ENCODE data around the gene GLYATL3.
A peak's percentile ranks its signal among the peaks of the same experiment; 100 is the strongest.
"Not testable (repeated sequence)": the region's sequence is repeated elsewhere in the genome, so short reads cannot be mapped to it uniquely, and the experiment has no call there.

GLYATL3 gene

DNA sequence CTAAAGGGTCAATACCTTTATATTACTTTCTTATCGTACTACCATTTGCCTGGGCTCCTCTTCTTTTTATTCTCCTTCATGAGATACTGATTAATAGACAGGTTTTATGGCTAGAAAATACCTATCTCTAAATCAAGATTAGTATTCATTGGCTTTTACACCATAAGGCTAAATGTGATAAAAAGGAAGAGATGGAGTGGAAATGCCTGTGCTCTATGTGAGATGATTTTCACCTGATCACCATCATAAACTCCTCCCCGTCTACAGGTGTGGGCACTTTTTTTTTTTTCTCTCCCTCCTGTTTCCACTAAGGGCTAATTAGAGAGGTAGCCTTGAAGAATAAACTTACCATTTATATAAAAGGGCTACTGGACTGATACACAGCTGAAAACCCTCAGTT lies at the start of gene GLYATL3:
GLYATL3 (plus strand) TSS at position 301 of the 400 bp plus-strand sequence. CDS start 12,068 bp downstream, outside the sequence.
- DNase-seq (ENCODE audit: low read depth, low spot score), result no peak

DNA sequence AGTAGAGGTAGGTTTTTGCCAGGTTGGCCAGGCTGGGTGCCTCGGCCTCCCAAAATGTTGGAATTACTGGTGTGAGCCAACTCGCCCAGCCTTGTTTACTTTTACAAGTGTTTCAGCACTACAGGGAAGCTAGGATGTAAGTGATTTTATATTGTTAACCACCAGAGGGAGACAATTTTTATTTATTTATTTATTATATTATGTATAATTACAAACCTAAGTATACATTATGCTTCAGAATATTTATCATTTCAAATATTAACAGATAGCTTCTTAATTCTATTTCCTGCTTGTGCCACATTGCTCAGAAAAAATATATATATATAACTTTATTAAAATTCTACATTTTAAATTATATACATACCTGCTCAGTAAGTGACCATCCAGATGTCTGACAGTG lies 46.5 kb upstream of the GLYATL3 start:
- DNase-seq (ENCODE audit: low read depth, low spot score), result no peak

DNA sequence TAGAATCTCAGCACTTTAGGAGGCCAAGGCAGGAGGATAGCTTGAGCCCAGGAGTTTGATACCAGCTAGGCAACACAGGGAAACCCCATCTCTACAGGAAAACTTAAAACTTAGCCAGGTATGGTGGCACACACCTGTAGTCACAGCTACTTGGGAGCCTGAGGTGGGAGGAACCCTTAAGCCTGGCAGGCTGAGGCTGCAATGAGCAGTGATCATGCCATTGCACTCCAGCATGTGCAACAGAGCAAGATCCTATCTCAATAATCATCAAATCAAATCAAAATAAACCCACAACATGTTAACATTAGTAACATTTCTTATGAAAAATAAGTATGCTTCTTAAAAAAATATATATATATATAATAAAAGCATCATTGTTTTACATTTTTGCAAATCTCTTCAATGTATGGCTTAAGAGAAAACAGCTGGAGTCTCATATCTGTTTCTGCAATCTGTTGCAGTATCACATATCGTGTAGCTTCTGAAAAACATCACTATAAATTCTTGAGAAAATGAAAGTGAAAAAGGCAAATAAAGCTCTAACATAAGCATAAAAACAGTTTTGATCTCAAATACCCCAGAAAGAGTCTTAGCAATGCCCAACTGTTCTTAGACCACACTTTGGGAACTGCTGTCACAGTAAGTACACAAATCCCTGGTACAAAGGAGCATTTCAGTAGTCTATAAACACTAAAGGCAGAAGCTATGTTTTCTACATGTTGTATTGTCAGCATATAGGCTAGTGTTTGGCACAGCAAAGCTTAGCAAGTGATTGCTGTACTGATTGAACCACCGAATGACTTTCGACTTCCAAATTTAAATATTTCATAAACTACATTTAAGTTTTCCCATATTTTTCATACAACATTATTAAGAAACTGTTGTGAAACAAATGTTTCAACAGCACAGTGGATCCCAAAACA lies 44.7 kb upstream of the GLYATL3 start:
- no peak for DNase-seq (ENCODE audit: low read depth, low spot score)

DNA sequence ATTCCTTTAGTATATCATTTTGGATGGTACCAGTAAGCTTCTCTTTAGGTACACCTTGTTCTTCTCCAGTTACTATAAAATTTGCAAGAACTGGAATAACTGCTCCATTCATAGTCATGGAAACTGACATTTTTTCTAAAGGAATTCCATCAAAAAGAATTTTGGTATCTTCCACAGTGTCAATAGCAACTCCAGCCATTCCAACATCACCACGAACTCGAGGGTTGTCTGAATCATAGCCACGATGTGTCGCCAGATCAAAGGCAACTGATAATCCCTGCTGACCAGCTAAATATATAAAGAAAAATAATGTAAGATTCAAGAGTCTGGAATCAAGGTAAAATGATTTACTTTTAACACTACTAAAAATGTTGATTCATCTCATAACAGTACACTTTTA lies 42.0 kb upstream of the GLYATL3 start:
- no peak for DNase-seq (ENCODE audit: low read depth, low spot score)

DNA sequence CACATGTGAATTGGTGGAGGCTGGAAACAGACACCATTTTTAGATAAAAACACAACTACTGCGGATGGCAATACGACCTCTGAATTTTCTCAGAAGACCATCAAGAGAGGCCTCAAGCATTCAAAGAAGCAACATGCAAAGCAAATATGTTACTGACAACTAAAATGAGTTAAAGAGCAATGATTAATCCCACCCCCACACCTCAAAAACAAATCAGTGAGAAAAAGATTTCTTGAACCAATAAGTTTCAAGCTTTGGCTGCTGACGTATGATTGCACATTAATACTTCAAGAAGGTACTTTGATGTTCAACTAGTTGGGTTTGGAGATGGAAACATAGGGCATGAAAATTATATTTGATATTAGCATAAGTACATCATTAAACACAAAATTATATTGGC lies 37.7 kb upstream of the GLYATL3 start:
- DNase-seq (ENCODE audit: low read depth, low spot score), result no peak

DNA sequence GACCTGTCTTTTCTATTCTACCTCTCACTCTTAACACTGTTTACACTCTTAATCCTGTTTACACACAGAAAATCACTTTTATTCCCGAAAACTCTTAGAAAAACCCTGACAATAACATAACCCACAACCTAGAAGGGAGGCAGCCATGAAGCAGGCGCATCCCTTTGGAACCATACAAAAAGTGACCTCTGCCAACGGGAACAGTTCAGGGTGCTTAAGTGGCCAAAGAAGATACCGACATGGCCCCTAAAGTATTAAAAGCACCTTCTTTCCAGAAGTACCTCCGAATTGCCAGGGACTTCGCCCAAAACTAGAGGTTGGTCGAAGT lies 37.2 kb upstream of the GLYATL3 start:
- DNase-seq (ENCODE audit: low read depth, low spot score), result no peak

DNA sequence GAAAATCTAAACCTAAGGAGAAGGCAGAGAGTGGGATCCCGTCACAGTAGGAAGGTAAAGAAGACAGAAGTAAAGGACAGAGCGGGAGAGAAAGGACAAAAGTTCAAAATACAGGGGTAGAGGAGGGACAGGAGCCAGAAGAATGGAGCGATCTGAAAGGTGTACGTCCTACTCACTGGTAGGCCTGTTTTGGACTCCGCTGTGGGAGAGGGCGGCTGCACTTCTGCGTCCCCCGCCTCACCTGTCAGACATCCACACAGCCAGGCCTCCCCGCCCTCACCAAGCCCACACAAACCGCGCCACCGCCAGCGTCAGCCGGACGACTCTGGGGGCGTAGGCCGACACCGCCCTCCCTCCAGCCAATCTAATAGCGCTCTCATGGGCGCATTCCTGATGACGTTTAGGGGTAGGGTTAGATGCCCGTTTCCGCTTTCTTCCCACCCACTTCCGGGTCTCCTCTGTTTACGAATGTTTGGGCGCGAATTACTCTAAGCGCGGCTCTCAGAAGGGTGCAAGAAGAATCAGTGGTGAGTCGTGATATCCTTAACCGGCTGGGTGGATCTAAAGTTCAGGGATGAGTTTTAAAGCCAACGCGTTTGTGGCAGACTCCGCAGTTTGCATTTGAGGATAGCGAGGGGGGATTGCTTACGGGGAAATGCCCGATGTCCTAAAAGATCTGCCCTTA lies 36.7 kb upstream of the GLYATL3 start, which contains the start of the genes CENPQ and MMUT:
CENPQ (plus strand) TSS at position 444 of the 685 bp plus-strand sequence. CDS start 6,807 bp downstream, outside the sequence.
MMUT (minus strand) TSS at position 327 of the 685 bp plus-strand sequence. CDS start 3,787 bp downstream, outside the sequence.
- peak; percentile 78 for DNase-seq (ENCODE audit: low read depth, low spot score)

DNA sequence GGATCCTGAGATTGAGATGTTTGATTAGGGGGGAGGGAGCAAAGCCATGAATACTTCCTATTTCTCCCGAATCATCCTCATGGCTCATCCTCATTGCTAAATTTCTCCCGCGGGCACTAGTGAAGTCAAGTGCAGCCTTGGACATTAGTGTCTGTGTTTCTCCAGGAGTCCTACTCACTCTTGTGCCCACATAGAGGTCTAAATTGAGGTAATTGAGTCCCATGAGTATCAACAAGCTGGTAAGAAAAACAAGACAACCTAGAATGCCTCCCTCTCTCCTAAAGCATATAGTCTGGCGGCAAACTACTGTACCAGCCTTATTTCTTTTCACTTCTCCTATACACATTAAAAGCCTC lies 36.1 kb upstream of the GLYATL3 start:
- DNase-seq (ENCODE audit: low read depth, low spot score), result no peak

DNA sequence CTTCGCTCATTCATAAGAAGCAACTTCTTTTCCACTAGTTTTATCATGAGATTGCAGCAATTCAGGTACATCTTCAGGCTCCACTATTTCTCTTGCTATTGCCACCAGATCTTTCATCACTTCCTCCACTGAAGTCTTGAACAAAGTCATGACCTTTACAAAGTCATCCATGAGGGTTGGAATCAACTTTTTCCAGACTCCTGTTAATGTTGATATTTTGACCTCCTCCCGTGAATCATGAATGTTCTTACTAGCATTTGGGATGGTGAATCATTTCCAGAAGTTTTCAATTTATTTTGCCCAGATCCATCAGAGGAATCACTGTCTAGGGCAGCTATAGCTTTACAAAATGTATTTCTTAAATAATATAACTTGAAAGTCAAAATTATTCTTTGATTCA lies 35.0 kb upstream of the GLYATL3 start:
- DNase-seq (ENCODE audit: low read depth, low spot score), result no peak

DNA sequence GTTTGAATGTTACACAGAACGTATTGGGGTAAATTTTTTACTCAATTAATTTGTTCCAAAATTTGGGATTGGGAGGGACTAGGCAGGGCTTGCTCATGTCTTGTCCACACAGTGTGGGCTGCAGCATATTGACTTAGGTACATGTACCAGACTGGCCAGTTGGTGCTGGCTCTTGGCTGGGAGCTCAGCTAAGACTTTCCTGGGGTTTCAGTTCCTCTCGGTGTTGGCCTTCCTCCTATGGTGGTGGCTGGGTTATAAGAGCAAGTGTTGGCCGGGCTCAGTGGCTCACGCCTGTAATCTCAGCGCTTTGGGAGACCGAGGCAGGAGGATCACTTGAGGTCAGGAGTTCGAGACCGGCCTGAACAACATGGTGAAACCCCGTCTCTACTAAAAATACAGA lies 31.7 kb upstream of the GLYATL3 start:
- no peak for DNase-seq (ENCODE audit: low read depth, low spot score)

DNA sequence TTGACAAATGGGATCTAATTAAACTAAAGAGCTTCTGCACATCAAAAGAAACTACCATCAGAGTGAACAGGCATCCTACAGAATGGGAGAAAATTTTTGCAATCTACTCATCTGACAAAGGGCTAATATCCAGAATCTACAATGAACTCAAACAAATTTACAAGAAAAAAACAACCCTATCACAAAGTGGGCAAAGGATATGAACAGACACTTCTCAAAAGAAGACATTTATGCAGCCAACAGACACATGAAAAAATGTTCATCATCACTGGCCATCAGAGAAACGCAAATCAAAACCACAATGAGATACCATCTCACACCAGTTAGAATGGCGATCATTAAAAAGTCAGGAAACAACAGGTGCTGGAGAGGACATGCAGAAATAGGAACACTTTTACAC lies 23.2 kb upstream of the GLYATL3 start:
- not testable (repeated sequence) for DNase-seq (ENCODE audit: low read depth, low spot score)

DNA sequence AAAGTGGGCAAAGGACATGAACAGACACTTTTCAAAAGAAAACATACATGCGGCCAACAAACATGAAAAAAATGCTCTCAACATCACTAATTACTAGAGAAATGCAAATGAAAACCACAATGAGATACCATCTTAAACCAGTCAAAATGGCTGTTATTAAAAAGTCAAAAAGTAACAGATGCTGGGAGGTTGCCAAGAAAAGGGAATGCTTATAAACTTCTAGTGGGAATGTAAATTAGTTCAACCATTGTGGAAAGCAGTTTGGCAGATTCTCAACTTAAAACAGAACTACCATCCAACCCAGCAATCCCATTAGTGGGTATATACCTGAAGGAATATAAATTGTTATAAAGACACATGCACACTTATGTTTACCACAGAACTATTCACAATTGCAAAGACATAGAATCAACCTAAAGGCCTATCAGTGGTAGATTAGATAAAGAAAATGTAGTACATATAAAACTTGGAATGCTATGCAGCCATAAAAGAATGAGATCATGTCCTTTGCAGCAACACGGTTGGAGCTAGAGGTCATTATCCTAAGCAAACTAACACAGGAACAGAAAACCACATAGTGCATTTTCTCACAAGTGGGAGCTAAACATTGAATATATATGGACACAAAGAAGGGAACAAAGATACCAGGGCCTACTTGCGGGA lies 20.3 kb upstream of the GLYATL3 start:
- DNase-seq (ENCODE audit: low read depth, low spot score), result no peak

DNA sequence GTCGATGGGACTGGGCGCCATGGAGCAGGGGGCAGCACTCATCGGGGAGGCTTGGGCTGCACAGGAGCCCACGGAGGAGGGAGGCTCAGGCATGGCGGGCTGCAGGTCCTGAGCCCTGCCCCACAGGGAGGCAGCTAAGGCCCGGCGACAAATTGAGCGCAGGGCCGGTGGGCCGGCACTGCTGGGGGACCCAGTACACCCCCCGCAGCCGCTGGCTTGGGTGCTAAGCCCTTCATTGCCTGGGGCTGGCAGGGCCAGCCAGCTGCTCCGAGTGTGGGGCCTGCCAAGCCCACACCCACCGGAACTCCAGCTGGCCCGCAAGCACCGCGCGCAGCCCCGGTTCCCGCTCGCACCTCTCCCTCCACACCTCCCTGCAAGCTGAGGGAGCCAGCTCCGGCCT lies 17.9 kb upstream of the GLYATL3 start:
- DNase-seq (ENCODE audit: low read depth, low spot score), result not testable (repeated sequence)

DNA sequence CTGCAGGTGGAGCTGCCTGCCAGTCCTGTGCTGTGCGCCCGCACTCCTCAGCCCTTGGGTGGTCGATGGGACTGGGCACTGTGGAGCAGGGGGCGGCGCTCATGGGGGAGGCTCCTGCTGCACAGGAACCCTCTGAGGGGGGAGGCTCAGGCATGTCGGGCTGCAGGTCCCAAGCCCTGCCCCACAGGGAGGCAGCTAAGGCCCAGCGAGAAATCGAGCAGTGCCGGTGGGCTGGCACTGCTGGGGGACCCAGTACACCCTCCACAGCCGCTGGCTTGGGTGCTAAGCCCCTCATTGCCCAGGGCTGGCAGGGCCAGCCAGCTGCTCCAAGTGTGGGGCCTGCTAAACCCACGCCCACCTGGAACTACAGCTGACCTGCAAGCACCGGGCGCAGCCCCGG lies 16.3 kb upstream of the GLYATL3 start:
- DNase-seq (ENCODE audit: low read depth, low spot score), result not testable (repeated sequence)

DNA sequence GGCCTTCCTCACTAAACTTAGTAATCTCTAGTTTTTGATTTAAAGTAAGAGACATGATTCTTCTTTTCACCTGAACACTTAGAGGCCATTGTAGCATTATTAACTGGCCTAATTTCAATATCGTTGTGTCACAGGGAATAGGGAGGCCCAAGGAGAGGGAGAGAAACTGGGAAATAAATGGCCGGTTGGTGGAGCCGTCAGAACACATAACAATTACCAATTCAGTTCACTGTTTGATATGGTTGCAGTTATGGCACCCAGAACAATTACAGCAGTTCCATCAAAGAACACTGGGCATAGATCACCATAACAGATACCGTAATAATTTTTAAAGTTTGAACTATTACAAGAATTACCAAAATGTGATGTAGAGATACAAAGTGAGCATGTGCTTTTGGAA lies 9.1 kb upstream of the GLYATL3 start:
- DNase-seq (ENCODE audit: low read depth, low spot score), result no peak

DNA sequence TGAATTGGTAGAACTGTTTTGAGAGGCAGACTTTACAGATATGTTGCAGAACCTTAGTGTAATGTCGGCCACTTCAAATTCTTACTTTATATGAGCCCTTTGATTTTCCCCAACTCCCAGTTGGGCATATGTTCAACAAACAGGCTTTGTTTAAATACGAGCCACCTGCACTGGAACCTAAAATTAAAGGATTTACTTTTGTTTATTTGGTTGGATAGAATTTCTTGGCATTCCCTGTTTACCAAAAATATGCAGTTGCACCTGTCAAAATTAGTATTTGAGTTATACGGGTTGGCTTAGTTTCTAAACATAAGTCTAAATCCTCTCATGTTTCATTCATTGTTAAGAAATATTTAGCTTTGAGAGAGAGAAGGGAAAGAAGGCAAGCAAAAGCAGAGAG lies 2.4 kb upstream of the GLYATL3 start:
- no peak for DNase-seq (ENCODE audit: low read depth, low spot score)

DNA sequence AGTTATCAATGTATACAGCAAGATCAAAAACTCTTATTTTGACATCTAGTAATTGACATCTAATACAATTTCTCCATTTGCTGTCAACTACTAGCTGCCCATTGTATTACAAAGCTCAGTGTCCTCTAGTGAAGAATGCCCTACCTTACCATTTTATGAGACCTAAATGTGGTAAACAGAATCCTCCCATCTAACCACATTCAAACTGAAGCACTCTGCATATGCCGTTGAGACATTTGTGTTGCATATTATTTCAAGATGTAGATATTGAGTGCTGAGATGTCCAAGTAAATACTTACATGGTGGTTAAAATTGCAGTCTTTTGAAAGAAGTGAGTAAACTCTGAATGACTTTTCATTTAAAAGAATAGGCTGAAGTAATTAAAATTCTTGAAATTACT lies 597 bp upstream of the GLYATL3 start:
- DNase-seq (ENCODE audit: low read depth, low spot score), result no peak

DNA sequence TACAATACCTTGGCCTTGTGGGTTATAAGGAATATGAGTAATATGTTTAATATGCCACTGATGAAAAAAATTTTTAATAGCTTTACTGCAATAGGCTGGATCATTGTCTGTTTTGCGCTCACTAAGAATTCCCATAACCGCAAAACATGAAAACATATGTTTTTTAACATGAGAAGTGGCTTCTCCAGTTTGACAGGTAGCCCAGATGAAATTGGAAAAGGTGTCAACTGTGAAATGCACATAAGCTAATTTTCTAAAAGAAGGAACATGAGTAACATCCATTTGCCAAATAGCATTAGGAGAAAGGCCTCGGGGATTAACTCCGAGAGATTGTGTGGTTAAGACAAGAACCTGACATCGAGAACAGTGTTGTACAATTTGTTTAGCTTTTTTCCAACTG lies 4.9 kb downstream of the GLYATL3 start:
- DNase-seq (ENCODE audit: low read depth, low spot score), result no peak

DNA sequence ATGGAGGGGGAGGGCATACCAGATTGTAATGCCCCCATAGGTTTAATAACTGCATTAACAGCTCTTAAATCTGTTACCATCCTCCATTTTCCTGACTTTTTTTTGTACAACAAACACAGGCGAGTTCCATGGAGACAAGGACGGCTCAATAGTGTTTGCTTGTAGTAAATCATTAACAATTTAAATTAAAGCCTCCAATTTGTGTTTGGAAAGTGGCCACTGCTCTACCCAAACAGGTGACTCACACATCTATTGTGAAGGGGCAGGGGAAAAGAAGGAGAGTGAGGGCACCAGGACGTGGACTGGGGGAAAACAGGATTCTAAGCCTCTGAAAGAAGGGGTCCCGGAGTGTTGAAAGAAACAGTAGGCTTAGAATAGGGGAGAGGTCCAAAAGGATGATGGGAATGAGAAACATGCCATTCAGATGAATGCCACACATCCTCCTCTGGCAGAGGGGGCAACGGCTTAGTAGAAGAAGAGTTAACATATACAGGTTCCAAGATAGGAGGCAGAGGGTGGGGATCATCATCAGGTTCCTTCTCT lies 6.9 kb downstream of the GLYATL3 start:
- DNase-seq (ENCODE audit: low read depth, low spot score), result no peak

DNA sequence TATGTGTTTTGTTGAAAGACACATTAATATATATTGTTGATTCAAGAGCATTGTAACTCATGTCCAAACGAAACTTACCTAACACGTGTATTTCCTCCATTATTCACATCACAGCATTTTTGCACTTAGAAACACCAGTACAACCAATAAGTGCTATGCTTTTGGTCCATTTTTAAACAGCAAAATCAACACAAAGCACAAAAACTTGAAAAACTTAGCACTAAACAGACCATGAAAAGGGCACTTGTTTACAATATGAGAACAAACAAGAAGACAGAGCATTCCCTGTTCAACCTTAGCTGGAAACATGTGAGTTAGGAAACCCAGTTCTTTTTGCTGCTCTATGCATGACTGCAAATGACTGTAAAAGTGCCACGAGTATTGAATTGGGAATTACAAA lies 9.6 kb downstream of the GLYATL3 start:
- DNase-seq (ENCODE audit: low read depth, low spot score), result no peak

DNA sequence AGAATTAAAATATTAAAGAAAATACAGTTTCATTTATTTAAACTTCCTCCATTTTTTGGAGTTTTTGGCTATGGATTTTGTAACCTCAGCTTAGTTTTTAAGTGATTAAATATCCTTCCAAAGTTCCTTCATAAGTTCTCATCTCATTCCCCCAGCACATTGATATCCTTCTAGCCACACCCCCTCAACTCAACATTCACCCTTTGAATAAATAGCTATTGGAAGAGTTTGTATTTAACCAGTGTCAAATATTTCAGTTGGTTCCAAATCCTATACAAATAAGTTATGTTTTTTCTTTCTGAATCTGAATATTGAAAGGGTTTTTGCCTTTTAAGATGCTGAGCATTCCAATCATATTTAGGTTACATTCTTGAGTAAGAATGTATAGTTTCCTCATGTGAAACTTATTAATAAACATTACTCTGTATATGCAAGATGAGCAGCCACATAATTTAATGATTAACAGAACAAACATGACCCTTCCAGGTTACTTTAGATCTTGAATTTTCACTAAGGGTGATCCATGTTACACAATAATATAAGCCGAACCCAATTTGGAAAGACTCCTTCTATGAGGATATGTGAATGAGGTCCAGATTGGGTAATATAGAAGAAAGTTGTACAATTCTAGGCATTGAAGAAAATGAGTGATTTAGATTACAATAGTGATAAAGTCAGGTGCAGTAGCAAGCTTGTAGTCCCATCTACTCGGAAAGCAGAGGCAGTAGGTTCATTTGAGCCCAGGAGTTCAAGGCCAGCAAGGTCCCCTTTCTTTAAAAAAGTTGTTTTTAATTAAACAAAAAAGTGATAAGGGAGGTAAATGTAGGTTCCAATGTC lies 13.6 kb downstream of the GLYATL3 start:
- no peak for DNase-seq (ENCODE audit: low read depth, low spot score)

Measured in activated naive CD8-positive, alpha-beta T cell treated with anti-CD3 and anti-CD28 coated beads, Interleukin-2, amount 50 U/mL, for 16 hours (primary cell).